ENCODE measurements around the gene ADAMTS16. TPM values are rescaled to one million over a fixed set of nuclear protein-coding genes. Genes with fewer than 3 reads are reported as not detected.

The ADAMTS16 gene
- total and polyA plus RNA-seq, 12 donors, result 0.01 to 0.47 (median 0.12) TPM; not detected in 6

DNA sequence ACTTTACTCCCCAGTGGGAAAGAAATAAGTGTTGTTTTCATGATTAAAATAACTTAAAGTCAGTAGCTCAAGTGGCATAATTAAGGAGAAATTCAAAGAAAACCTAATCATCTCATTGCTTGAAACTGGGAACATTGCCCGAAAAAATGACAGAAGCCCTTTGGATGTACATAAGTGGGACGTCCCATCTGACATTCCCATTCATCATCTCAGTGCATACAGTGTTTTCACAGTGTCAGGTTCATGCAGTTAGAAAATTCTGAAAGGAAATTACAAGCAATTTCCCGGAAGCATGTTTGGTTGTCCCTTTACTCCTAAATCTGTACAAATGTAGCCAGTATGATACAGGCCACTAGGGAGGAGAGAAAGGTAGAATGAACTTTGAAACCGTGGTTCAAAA lies 95.6 kb downstream of the ADAMTS16 start:
- no peaks in the 10 kb centered on the region for H3K4me1 ChIP-seq
- H3K9me3 ChIP-seq, result no peaks in the 10 kb centered on the region
- ATAC-seq, result no peak
- TF ChIP-seq, protein P1, sequence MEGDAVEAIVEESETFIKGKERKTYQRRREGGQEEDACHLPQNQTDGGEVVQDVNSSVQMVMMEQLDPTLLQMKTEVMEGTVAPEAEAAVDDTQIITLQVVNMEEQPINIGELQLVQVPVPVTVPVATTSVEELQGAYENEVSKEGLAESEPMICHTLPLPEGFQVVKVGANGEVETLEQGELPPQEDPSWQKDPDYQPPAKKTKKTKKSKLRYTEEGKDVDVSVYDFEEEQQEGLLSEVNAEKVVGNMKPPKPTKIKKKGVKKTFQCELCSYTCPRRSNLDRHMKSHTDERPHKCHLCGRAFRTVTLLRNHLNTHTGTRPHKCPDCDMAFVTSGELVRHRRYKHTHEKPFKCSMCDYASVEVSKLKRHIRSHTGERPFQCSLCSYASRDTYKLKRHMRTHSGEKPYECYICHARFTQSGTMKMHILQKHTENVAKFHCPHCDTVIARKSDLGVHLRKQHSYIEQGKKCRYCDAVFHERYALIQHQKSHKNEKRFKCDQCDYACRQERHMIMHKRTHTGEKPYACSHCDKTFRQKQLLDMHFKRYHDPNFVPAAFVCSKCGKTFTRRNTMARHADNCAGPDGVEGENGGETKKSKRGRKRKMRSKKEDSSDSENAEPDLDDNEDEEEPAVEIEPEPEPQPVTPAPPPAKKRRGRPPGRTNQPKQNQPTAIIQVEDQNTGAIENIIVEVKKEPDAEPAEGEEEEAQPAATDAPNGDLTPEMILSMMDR (IDR thresholded peaks at IDR 0.05), result no peak
- WGBS, 2 donors, result 43 to 51% methylated on average over 4 of the region's 4 CpGs
- no peak overlapping the region for H3K4me3 ChIP-seq
- peaks cover 0 to 2% (median 0%) of the 10 kb centered on the region in 7 donors for H3K27me3 ChIP-seq
- no peak for DNase-seq
- no peaks in the 10 kb centered on the region for H3K36me3 ChIP-seq
- H3K27ac ChIP-seq, result no peak overlapping the region
- intact Hi-C loops (cut with DNase I), result no loop called here

DNA sequence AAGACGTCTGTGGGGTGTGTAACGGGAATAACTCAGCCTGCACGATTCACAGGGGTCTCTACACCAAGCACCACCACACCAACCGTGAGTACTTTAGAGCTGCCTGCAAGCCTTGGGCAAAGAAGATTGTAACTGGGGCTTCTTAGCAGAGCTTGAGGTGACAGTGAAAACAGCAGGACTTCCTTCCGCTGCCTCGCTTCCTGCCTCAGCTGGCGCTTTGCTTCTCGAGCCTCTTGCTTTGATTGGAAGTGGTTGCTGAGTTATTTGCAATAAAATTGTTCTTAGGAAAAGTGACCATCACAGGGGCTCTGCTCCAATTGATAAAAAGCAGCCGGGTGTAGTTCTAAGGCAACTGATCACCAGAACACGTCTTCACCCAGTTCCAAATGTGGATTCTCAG lies 99.1 kb downstream of the ADAMTS16 start:
- ATAC-seq (no peak), DNase-seq (no peak)
- Histone ChIP-seq H3K27me3 (peaks cover 0 to 7% (median 0%) of the 10 kb centered on the region in 7 donors), H3K4me1 (no peaks in the 10 kb centered on the region), H3K4me3 (no peak overlapping the region), H3K36me3 (no peaks in the 10 kb centered on the region), H3K27ac (no peak overlapping the region), H3K9me3 (no peaks in the 10 kb centered on the region)
- WGBS, 2 donors, result 59 to 65% methylated on average over 10 of the region's 10 CpGs
- intact Hi-C loops (cut with DNase I), result no loop called here
- TF ChIP-seq, protein P1 (IDR thresholded peaks at IDR 0.05), result no peak

DNA sequence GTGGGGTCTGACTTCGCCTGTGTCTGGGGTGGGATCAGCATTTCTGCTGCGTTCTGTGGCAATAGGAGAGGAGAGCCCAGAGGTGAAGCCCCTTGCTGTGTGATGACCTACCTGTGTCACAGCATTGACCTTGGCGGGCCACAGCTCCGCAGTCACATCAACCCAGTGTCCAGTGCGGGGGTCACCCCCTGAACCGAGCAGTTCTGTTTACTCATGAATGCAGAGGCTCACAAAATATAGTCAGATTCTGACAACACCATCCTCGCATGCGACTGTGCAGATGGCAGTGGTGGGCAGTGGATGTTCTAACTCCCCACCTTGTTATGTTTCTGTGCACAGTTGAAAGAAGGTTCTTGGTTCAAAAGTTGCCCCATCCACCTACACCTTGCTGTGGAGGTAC lies 100.1 kb downstream of the ADAMTS16 start:
- Histone ChIP-seq H3K27me3 (peaks cover 0 to 16% (median 0%) of the 10 kb centered on the region in 7 donors), H3K36me3 (no peaks in the 10 kb centered on the region), H3K9me3 (no peaks in the 10 kb centered on the region), H3K4me1 (no peaks in the 10 kb centered on the region), H3K4me3 (no peak overlapping the region), H3K27ac (no peak overlapping the region)
- TF ChIP-seq, protein P1 (IDR thresholded peaks at IDR 0.05), result no peak
- ATAC-seq, result no peak
- 92 to 96% methylated on average over 8 of the region's 8 CpGs for WGBS, 2 donors
- no peak for DNase-seq
- intact Hi-C loops (cut with DNase I), result no loop called here

DNA sequence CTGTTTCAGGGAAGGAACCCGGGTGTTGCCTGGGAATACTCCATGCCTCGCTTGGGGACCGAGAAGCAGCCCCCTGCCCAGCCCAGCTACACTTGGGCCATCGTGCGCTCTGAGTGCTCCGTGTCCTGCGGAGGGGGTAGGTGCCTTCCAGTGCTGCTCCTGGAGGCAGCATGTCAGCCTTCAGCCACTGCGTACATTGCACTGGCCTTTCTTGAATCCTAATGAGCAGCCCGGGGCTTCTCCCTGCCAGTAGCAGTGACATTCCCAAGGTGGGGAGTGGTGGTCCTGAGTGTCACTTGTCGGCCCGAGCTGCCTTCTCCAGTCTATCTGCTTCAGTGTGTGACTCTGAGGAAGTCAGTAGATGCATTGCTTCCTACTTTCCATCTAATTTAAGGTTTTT lies 101.9 kb downstream of the ADAMTS16 start:
- WGBS, 2 donors, result 70 to 84% methylated on average over 11 of the region's 11 CpGs
- no peaks in the 10 kb centered on the region for H3K4me1 ChIP-seq
- H3K36me3 ChIP-seq, result no peaks in the 10 kb centered on the region
- intact Hi-C loops (cut with DNase I), result no loop called here
- no peak for DNase-seq
- TF ChIP-seq, protein P1 (IDR thresholded peaks at IDR 0.05), result no peak
- peaks cover 0 to 16% (median 0%) of the 10 kb centered on the region in 7 donors for H3K27me3 ChIP-seq
- H3K27ac ChIP-seq, result no peak overlapping the region
- no peaks in the 10 kb centered on the region for H3K9me3 ChIP-seq
- ATAC-seq, result no peak
- H3K4me3 ChIP-seq, result no peak overlapping the region
